Measurements from ENCODE around the gene BANF2.

DNA sequence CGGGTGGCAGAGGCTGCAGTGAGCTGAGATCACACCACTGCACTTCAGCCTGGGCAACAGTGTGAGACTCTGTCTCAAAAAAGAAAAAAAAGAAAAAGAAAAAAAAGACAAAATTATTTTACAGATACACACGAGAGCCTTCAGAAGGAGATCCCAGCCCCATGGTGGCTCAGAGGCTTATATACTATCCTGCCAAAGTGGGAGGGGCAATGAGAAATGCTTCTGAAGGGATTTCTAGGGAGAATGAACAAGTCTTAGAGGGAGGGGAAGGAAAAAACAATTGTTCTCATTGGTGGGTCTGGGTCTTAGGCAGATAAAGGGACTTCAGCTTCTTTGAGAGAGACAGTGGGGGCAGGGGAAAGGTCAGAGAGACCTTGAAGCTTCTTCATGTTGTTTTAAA lies 76.8 kb downstream of the BANF2 start:
- TF ChIP-seq, protein P1, sequence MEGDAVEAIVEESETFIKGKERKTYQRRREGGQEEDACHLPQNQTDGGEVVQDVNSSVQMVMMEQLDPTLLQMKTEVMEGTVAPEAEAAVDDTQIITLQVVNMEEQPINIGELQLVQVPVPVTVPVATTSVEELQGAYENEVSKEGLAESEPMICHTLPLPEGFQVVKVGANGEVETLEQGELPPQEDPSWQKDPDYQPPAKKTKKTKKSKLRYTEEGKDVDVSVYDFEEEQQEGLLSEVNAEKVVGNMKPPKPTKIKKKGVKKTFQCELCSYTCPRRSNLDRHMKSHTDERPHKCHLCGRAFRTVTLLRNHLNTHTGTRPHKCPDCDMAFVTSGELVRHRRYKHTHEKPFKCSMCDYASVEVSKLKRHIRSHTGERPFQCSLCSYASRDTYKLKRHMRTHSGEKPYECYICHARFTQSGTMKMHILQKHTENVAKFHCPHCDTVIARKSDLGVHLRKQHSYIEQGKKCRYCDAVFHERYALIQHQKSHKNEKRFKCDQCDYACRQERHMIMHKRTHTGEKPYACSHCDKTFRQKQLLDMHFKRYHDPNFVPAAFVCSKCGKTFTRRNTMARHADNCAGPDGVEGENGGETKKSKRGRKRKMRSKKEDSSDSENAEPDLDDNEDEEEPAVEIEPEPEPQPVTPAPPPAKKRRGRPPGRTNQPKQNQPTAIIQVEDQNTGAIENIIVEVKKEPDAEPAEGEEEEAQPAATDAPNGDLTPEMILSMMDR (IDR thresholded peaks at IDR 0.05; ENCODE audit: poor library complexity): no peak
- TF ChIP-seq EZH2 (IDR thresholded peaks at IDR 0.05; ENCODE audit: borderline replicate concordance): no peak

Measured in hepatocyte (in vitro differentiated cells).